HG02759 (cell line): ENCODE measurements around the gene FCN1.

Experiments used
- ATAC-seq: cut with Tn5 transposase; IDR thresholded peaks from one replicate; pipeline ENCODE4 v1.9.1; 2021; ENCODE audit warnings: mild to moderate bottlenecking, moderate library complexity; ENCODE audit not compliant: unreplicated experiment

The FCN1 gene

DNA sequence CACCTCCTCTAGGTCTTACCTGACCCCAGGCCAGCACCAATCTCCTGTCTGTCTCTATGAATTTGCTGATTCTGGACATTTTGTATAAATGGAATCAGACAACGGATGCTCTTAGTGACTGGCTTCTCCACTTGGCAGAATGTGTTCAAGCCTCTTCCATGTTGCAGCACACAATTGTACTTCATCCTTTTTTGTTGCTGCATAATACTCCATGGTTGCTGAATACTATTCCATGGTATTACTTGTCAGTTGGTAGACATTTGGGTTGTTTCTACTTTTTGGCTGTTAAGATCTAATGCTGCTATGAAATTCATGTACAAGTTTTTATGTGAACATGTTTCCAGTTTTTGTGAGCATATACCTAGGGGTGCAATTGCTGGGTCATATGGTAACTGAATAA lies 34.3 kb upstream of the FCN1 start:
- ATAC-seq: no peak

DNA sequence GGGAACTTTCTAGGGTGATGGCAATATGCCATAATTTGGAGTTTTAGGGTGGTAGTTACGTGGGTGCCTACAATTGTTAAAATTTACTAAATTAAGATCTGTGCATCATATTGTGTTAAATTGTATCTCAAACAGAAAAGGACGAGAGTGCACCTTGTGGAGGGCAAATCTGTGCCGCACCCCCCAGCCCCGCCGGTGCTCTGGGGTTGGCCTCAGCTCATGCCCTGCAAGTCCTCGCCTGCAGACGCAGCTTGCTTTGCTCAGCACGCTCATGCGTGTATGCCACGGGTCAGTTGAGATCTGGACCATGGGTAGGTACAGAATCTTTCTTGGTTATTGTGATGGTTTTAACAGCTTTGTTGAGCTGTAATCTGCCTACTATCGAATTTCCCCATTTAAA lies 33.7 kb upstream of the FCN1 start:
- no peak for ATAC-seq

DNA sequence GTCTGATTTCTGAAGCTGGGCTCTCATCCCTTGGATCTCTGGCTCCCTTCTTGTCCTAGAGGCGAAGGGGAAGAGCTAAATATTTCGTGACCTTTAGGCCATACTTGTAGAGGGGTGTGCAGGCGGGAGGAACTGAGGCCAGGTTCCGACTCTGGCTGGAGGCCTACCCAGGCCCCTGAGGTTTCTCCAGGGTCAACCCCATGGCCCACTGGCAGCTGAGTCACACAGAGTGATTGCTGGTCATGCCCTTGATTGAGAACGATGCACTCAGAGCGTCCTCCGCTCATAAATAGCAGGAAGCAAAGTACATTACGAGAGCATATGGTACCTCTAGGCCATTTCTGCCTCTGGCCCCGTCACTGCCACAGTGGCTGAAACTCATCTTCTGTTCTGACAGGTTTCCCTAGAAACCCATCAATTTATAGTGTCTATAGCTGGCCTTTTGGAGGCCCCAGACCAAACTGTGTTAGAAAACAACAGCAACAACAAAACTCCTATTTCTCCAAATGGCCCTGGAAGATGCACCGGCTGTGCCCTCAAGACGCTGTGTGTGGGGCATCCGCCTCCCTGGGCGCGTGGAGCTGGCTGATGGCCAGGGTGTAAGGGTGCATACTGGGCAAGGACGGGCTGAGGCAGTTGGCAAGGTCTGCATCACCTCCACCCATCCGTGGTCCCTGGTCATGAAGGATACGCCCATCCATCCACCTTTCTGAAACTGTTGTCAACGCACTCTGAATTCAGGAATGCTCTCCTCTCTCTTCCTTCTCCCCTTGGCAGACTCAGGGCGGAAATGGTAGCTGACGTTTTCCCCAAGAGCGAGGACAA lies 32.9 kb upstream of the FCN1 start:
- ATAC-seq: no peak

DNA sequence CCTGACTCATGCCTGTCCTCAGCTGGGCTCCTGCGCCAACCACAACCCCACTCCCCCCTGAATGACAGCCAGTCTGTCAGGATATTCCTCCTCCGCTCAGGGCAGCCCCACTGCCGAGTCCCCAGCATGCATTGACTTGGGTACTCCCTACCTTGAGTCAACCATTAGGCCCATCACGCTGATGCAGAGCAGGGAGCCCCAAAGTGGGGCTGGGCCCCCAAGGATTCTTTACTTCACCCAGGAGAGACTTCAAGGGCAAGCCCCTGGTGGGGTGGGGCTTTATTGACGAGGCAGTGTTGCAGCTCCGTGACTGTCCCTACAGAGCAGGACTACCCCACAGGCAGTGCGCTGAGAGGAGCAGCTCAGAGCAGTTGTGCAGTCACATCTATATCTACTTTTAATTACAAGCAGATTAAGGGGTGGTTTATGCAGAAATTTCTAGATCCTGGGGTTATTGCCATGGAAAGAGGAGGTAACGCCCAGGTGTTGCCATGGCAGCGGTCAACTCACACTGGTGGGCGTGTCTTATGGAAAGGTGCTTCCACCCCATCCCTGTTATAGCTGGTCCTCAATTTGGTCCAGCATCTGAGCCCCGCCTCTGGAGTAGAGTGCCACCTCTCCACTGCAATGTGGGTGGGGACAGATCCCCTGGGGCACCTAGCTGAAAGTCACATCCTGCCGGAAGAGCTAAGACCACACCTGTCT lies 32.1 kb upstream of the FCN1 start:
- ATAC-seq: no peak

DNA sequence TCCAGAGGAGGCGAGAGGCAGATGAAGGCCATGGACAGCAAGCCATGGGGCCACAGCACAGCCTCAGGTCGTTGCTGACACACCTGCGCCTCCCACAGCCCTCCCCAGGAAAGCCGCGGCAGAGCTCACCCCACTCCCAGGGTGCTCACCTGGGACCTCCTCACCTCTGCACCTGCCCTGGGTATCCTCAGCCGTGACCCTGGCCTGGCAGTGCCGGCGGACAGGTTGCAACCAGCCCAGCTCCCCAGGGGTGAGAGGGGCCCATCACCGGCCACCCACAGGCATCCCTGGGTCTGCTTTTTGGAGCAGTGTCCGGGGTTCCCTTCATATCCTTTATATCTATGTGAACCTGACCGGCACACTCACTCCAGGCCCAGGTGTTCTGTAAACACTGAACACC lies 30.4 kb upstream of the FCN1 start:
- ATAC-seq: no peak

DNA sequence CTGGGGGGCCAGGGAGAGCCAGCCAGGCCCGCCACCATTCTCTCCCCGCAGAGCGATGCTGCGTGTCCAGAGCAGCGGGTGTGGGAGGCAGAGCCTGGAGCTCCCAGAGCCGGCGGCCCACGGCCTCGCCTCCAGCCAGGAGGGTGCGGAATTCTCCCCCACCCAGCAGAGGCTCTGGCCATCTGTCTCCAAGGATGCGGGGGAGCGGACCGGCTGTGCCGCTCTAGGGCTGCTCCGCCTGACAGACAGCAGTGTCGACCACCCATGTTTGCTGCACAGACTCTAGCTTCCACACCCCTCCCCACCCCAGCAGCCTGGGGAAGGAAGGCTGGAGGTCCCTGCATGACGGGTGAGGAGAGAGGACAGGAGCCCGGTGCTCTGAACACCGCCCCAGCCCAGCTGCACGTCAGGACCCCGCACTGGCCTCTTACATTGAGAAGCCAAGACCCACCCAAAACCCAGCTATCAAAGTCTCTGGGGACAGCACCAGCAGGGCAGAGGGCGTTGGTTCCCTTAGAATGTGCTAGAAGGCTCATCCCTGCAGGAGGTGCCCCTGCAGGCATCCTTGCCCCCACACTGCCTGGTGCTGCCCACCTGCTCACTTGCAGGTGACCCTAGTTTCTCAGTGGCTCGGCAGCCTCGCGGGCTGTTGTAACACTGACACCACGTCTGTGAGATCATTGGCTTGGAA lies 29.7 kb upstream of the FCN1 start:
- ATAC-seq: no peak

DNA sequence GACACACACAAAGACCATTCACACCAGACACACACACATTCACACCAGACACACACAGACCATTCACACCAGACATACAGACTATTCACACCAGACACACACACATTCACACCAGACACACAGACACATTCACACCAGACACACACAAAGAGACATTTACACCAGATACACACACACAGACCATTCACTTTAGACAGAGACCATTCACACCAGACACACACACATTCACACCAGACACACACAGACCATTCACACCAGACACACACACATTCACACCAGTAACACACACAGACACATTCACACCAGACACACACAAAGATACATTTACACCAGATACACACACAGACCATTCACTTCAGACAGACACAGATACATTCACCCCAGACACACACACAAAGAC lies 29.0 kb upstream of the FCN1 start:
- ATAC-seq: no peak

DNA sequence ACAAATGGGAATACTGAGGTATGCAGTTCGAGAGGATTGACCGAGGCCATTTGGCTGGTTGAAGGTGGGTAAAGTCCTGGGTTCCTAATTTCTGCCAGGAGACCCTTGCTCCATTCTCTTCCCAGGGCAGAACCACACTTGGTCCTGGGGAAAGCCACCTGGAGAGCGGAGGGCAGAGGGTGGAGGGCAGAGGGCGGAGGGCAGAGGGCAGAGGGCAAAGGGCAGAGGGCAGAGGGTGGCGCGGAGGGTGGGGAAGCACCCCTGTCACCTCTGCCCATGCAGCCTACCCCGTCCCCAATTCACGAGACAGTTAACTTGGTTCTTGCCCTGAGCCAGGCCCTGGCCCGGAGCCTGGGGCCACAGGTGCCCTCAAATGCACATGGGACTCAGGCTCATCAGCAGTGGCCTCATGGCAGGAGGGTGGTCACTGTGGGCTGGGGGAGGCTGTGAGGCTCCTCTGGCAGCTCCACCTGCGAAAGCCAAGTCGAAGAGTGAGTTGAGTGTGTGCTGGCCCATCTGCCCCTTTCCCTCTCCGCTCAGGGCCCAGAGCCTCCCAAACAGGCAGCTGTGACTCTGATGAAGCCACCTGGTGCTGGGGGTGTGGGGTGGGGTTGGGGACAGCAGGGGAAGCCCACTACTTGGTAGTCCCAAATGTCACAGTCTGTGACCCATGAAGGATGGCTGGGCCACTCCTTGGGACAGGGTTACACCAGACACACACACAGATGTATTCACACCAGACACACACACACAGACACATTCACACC lies 28.0 kb upstream of the FCN1 start:
- no peak for ATAC-seq

DNA sequence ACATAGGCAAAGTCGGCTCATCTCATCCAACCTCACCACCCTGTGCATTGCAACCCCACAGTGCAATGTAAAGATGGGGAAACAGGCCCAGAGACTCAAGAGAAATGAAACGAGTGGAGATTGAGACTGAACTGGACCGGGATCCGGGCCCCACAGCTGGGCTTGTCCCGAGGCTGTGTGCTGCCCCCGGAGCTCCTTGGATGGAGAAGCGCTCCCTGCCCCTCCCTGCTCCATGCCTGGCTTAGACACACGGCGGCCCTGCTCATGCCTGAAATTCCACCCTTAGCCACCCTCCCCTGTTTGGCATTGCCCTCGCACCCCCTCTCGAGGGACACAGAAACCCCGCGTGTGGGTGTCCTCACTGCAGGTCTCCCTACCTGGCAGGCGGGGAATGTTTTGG lies 27.2 kb upstream of the FCN1 start:
- no peak for ATAC-seq

DNA sequence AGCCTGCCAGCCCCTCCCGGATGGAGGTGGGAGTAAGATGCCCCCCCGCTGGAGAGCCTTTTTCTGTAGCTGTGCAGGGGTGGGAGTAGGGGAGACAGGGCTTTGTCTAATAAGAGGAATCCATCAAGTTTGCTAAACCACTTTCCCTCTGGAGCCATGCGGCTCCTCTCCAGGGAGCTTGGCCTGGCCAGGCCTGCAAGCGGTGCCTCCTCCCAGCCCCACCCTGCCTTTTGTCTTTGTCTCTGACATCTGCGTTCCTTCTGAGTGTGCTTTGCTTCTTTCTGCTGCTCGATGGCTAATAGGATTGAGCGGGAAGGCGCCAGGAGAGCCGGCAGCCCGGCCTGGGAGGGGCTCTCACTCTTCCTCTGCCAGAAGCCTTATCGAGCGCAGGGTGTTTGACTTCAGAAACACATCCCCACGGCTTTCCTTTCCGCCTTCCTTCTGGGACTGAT lies 26.7 kb upstream of the FCN1 start:
- ATAC-seq: no peak

DNA sequence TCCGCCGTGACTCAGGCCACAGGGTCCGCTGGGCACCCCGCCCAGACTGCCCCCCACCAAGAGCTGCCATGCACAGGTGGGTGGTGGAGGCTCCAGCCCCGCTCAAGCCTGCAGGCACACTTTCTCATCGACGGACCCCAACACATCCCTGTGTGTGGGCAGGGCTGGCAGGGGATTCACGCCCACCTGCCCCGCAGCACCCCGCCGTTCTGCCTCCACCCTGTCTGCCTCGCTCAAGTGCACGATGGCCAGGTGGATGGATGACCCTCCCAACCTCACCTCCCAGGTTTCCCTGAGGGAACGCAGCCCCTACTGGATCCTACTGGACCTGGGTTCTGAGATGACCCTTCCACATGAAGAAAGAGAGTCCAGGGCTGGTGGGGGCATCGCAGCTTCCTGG lies 26.1 kb upstream of the FCN1 start:
- no peak for ATAC-seq

DNA sequence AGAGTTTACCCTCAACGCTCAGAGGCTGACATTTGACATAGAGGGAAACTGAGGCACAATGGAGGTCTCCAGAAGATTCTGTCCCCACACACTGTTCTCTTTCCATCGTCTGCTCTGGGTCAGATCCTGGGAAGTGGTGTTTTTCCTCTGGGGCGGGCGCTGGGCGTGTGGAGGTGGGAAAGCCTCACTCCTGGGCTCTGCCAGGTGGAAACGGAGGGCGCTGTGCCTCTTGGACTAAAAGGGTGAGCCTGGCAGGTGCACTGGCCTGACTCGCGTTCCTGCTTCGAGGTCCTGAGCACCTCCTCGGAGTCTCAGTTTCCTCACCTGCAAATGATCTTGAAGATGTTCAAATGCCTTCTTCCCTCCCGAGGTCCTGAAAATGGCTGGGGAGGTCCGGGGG lies 25.7 kb upstream of the FCN1 start:
- ATAC-seq: no peak

DNA sequence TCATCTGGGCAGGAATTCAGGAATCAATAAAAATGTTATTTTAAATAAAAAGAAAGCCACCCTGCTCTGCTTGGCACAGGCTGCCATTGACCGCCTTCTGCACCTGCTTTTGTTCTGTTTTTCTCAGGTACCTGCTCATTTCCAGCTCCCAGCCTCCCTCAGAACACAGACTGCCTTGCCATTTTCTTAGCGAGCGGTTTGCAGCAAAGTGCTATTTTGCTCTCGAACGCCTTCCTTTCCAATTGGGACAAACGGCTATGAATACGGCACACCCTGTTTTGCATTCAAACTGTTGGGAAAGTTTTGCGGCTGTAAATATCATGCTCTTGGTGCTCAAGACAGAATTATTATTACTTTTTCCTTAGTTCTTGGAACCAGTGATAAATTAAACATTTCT lies 25.1 kb upstream of the FCN1 start:
- ATAC-seq: no peak

DNA sequence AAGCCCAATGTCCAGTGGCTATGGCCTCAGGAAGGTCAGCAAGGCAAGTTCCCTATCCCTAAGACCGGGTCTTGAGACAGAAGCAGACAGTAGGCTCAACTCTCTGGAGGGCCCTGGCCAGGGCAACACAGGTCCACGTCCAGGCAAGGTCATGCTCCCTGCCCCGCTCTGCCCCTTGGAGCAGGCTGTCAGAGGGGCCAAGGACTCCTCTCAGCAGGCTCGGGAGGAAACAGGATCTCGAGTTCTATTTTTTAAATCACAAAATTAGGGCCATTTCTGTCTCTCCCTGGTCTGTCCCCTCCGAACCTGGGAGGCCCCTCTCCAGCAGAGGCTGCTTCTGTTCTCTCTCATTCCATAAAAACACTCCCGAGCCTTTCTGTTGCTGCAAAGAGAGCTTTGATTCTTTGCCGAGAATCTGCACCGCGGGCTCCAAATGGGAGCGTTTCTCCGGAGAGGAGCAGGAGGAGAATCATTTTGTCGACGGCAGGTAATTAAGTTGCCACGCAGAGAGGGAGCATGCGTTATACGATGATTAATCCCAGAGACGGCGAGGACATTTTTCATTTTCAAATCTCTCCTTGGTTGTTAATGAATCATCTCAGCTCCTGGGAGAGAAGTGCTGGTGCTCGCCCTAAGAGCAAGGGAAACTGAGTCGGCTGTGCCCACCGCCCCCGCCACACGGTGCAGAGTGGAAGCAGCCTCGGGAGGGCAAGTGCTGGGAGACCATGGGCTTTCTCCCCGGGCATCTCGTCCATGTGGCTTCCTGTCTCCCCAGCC lies 24.5 kb upstream of the FCN1 start:
- ATAC-seq: no peak

DNA sequence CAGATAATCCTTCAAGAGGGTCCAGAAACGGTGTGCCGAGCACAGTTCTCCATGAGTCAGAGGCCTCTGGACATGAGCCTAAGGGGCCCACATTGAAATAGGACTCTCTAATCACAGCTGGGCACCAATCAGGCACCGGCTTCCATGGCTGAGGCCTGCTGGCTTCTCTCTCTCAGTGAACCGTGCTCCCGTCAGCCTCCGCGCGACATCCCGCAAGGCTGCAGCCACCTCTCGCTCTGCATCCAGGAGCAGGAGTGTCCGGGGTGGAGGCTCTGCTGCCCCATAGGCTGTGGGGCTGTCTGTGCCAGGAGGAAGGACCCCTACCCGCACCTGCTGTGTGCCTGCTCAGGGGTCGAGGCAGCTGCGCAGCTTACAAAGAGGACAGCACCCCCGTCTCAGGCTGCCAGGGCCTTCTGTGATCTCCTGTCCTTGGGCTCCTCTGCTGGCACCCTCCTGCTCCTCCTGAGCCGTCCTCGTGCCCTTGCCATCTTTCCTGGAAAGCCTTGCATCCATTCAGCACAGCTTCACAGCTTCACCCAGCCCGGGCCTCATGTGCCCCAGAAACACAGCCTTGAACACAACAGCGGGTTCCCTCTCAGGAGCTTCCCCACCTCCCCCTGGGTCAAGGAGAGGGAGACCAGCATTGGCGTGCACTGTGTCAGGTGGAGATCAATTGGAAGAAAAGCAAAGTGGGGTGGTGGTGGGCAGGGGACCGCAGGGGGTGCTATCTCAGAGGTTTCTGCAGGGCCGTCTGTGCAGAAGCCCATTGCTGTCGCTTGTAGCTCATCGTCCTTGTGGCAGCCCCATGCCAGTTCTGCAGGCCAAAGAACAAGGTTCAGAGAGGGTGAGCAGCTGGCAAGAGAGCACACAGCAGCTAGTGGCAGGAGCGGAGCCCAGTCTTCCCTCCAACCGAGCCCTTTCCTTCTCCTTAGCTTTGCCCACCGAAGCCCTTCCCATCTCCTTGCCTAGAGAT lies 22.8 kb upstream of the FCN1 start:
- ATAC-seq: no peak

DNA sequence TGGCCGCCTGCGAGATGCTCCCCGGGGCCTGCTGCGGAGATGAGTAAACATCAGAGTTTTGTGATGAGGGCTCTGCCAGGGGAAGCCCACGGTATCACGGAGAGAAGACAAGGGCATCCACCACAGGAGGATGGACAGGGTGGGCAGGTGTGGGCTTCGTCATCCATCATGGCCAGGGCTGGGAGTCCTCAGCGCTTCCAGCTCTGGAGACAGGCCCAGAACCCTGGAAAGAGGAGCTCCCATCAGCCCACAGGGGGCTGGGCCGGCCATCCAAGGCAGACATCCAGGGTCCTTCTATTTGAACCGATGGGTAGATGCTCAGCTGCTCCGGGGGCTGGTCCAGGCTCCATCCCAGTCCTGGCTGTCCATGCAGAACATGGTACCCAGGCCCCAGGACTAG lies 22.1 kb upstream of the FCN1 start:
- no peak for ATAC-seq

DNA sequence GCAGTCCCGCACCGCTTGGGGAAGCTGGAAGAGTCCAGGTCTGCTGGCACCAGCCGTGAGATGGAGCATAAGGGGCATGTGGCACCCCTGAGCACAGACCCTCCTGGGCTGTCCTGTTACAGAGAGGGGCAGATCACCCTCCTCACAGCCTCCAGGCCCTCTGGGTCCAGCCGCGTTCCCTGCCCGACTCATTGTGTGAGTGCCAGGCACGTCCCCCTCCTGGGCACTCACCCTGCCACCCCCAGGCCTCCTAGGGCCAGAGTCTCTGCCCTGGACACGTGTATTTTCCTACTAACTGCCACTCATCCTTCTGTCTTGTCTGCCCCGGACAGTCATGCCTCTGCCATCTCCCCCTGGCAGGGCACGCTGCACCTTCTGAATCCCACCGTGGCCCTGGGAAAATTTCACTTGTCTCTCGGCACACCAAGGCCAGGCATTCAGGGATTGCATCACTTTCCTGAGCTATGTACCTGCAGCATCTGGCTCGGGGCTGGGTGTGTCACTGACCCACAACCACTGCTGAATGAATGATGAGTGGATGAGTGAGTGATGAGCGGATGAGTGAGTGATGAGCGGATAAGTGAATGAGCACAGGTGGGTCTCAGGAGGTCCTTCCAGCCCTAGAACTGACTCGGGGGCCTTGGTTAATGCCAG lies 21.5 kb upstream of the FCN1 start:
- no peak for ATAC-seq

DNA sequence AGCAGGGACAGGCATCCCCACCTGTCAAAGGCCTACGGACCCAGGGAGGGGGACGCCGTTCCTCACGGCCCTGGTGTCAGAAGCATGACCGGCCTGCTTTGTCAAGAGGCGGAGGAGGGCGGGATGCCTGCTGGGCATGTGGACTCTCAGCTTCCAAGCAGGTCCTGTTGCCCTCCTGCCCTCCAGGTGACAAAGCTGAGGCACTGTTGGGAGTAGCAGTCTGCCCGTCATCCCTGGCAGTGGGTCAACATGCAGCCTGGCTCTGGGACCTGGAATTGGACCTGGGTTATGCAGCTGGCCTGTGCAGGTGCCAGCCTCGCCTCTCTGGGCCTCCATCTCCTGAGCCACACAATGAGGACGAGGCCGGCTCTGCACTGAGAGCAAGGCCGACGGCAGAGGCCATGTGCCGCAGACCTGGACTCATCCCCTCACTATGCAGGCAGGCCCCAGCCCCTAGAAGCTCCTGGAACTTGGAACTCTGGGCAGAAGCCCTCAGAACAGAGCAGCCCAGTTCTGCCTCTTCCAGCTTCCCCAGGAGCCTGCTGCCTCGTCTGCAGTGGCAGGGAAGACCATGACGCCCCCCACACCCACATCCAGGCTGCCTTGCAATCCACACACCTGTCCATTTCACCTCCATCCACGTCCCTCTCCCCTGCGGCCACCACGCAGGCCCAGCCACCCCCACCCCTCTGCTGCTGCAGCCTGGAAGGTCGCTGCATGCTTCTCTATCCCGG lies 20.8 kb upstream of the FCN1 start:
- no peak for ATAC-seq
